ENCODE results near the gene KLHL41.
"Not testable (repeated sequence)": the region's sequence is repeated elsewhere in the genome, so short reads cannot be mapped to it uniquely, and the experiment has no call there.

The KLHL41 gene

DNA sequence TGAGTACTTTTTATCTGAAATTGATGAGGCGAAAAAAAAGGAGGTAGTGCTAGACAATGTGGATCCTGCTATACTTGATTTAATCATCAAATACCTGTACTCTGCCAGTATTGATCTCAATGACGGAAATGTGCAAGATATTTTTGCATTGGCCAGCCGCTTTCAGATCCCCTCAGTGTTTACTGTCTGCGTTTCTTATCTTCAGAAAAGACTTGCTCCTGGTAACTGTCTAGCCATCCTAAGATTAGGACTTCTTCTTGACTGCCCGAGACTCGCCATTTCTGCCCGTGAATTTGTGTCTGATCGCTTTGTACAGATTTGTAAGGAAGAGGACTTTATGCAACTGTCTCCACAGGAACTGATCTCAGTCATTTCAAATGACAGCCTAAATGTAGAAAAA, 453 bp downstream of the KLHL41 start:
- DNase-seq (ENCODE audit: low read depth, low spot score): no peak

DNA sequence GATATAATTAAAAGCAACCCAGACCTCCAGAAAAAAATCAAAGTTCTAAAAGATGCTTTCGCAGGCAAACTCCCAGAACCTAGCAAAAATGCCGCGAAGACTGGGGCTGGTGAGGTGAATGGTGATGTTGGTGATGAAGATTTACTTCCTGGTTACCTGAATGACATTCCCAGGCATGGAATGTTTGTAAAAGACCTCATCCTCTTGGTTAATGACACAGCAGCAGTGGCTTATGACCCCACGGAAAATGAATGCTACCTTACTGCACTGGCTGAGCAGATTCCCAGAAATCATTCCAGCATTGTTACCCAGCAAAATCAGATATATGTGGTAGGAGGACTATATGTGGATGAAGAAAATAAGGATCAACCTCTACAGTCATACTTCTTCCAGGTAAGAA, 994 bp downstream of the KLHL41 start:
- DNase-seq (ENCODE audit: low read depth, low spot score): no peak

DNA sequence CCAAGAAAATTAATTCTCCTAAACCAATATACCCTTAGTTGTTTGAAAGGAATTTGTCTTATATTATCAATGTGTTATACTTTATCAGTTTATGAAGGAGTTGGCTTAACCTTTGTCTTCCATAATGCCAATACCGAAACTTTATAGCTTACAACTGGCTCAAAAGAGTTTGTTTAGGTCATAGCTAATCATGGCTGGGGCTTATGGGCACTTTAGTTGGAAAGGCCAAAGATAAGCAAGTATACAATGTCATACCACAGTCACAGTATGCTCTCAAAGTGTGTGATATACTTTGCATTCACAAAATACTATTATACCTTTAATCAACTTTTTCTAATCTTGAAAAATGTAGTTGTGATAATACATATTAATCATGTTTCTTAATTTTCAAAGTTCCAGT, 2.3 kb downstream of the KLHL41 start:
- no peak for DNase-seq (ENCODE audit: low read depth, low spot score)

- no peak for DNase-seq (ENCODE audit: low read depth, low spot score)
These were observed 3.0 kb downstream of the KLHL41 start for GRCh38 chr2:169512525-169512924.

- DNase-seq (ENCODE audit: low read depth, low spot score): no peak
These were observed 3.6 kb downstream of the KLHL41 start for GRCh38 chr2:169513094-169513493.

DNA sequence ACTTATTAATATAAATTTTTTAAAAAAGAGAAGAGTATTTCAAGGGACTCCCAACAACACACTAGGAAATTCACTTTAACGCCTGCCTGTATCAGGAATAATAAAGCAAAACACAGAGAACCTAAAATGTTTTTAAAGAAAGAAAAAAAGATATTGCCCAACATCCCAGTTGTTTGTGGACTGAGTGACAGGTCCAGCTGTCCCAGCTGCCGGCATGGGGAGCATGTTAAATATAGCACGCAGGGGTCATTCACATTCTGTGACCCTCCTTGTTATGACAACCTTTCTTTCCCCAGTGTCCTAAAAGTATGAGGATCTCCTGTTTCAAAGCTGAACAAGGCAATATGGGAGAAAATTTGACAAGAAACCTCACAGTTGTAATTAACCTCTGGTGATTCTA, 4.4 kb downstream of the KLHL41 start:
- DNase-seq (ENCODE audit: low read depth, low spot score): no peak

- DNase-seq (ENCODE audit: low read depth, low spot score): not testable (repeated sequence)
These were observed 5.3 kb downstream of the KLHL41 start for GRCh38 chr2:169514758-169515157.

DNA sequence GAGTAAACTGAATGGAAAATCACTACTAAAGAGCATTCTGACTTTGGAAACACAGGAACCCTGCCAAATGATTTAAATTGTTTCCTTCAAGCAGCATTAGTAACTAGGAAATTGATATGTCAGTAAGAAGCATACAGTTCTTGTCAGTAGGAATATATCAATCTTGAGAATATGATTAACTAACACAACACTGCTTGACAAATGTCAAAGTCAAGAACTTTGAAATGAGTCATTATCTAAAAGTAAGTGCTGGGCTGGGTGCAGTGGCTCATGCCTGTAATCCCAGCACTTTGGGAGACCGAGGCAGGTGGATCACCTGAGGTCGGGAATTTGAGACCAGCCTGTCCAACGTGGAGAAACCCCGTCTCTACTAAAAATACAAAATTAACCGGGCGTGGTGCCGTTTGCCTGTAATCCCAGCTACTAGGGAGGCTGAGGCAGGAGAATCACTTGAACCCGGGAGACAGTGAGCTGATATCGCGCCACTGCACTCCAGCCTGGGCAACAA, 7.0 kb downstream of the KLHL41 start:
- DNase-seq (ENCODE audit: low read depth, low spot score): not testable (repeated sequence)

GRCh38 chr2:169520896-169521295, 11.4 kb downstream of the KLHL41 start:
- DNase-seq (ENCODE audit: low read depth, low spot score): no peak

DNA sequence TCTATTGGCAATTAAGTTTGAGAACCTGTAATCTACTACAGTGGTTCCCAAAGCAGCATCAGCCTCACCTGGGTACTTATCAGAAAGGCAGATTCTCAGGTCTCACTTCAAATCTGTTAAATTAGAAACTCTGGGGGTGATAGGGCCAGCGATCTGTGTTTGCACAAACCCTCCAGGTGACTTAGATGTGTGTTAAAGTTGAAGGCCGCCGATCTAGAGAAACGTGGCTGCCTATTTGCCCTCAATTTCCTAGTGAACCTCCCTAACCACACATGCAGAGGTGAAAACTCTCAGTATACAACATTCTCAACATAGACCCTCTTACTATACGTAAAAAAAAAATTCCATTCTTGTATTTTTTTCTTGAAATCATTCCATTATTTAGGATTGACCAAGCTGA, 14.2 kb downstream of the KLHL41 start:
- DNase-seq (ENCODE audit: low read depth, low spot score): no peak

DNA sequence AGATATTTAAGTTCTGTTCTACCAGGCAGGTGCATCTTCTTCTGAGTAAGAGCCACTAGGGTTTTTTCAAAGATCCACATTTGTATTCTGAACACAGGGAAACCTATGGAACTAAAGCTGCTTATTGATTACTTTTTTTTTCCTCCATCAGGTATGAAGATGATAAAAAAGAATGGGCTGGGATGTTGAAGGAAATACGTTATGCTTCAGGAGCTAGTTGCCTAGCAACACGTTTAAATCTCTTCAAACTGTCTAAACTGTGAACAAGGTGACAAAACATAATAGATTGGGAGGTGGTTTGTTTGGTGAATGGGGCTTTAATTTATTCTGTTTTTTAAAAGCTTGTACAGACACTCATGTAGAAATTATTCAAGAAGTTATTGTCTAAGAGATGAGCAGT, 15.9 kb downstream of the KLHL41 start:
- DNase-seq (ENCODE audit: low read depth, low spot score): no peak

GRCh38 chr2:169526451-169526850, 16.9 kb downstream of the KLHL41 start:
- no peak for DNase-seq (ENCODE audit: low read depth, low spot score)

DNA sequence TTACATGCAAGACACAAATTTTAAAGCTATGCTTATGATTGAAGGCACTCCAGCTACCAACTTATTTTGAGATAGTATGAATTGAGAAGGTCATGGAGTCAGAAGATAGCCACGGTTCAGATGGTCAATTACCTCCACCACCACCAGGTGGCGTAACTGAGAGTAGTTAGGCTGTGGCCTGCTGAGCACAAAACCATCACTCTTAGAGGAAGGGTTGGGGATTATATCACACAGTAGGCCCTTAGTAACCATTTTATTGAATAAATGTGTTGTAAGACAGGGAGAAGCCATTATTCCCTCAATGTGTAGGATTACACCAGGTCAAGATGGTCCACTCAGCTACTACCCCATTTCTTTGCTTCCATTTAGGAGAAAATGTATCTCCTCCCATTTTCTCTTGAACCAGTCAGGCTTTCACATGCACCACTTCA, 18.8 kb downstream of the KLHL41 start:
- no peak for DNase-seq (ENCODE audit: low read depth, low spot score)

DNA sequence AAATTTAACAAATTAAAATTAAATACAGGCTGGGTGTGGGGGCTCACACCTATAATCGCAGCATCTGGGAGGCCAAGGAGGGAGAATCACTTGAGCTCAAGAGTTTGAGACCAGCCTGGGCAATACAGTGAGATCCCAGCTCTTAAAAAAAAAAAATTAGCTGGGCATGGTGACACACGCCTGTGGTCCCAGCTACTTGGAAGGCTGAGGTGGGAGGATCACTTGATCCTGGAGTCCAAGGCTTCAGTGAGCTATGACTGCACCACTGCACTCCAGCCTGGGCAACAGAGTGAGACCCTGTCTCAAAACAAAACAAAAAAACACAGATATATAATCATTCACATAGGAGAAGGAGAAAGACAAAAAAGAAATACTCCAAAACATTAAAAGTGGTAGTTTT, 30.0 kb downstream of the KLHL41 start:
- not testable (repeated sequence) for DNase-seq (ENCODE audit: low read depth, low spot score)

DNA sequence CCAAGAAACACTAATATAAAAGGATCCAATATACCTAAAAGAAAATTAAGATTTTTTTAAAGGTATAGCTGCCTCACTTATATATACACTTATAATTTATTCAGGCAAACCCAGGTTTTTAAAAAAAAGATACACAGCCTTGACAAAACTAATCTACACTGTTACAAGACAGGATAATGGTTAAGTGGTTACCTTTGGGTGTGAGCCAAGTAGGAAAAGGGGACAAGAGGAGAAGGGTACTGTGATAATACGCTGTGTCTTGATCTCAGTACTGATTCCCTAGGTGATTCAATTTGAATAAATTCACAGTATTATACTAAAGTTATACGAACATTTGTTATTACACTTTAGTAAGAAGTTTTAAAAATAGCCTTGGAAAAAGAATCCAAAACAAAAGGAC, 30.6 kb downstream of the KLHL41 start:
- no peak for DNase-seq (ENCODE audit: low read depth, low spot score)

DNA sequence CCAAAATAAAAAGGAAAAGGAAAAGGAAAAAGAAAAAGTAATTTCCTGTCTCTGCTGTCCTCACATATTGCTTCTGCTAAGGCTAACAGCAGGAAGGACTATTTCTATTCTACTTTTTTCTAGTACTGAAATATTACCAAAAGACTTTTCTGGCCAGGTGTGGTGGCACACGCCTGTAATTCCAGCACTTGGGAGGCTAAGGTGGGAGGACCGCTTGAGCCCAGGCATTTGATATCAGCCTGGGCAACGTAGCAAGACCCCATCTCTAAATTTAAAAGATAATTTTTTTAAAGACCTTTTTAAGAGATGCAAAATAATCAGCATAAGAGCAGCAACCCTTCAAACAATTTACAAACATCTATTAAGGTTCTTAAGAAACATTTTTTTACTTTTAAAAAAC, 32.9 kb downstream of the KLHL41 start:
- DNase-seq (ENCODE audit: low read depth, low spot score): no peak

DNA sequence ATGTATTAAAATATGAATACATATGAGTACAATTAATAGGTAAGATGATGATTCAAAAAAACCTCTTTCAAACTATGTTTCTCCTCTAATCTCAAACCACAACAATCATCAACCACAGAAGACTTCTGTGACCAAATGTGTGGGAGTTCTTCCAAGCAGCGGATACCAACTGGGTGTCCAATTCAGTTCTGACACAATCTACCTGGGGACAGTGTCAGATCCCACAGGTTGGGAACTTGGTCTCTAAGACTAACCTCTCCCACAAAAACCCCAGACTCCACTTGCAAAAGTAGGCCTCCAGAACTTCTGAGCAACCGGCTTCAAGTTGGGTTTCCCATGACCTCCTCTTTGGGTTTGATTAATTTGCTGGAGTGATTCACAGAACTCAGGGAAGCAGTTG, 37.3 kb downstream of the KLHL41 start:
- no peak for DNase-seq (ENCODE audit: low read depth, low spot score)

GRCh38 chr2:169561364-169561763, 51.9 kb downstream of the KLHL41 start:
- DNase-seq (ENCODE audit: low read depth, low spot score): no peak

- DNase-seq (ENCODE audit: low read depth, low spot score): not testable (repeated sequence)
These were observed 52.6 kb downstream of the KLHL41 start for GRCh38 chr2:169562084-169562483.

DNA sequence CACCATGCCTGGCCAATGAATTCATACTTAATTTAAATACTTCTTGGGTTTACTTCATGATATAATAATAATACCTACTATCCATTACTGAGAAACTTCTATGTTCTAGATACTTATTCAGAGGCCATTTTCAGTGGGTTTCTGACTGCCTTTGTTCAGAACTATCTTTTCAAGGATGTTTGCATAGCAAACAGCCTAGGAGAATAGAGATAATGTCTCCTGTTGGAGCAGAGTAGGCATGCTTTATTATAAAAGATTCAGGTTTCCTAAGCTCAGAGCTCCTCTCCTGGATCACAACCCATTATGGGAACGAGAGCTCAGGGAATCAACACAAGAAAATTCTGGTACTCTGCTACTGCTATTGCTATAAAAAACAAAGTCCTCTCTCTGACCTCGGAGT, 53.0 kb downstream of the KLHL41 start:
- DNase-seq (ENCODE audit: low read depth, low spot score): no peak

DNA sequence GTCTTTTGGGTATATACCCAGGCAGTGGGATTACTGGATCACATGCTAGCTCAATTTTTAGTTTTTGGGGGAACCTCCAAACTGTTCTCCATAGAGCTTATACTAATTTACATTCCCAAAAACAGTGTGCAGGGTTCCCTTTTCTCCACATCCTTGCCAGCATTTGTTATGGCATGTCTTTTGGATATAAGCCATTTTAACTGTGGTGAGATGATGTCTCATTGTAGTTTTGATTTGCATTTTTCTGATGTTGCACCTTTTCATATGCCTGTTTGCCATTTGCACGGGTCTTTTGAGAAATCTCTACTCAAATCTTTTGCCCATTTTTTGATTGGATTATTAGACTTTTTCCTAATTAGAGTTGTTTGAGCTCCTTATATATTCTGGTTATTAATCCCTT, 56.2 kb downstream of the KLHL41 start:
- no peak for DNase-seq (ENCODE audit: low read depth, low spot score)

- no peak for DNase-seq (ENCODE audit: low read depth, low spot score)
These were observed 60.4 kb downstream of the KLHL41 start for GRCh38 chr2:169569948-169570347.

GRCh38 chr2:169570752-169571151, 61.2 kb downstream of the KLHL41 start:
- not testable (repeated sequence) for DNase-seq (ENCODE audit: low read depth, low spot score)

GRCh38 chr2:169571571-169571970, 62.1 kb downstream of the KLHL41 start:
- no peak for DNase-seq (ENCODE audit: low read depth, low spot score)
